HCT116 (cell line): Measurements from ENCODE around the gene ITGBL1. TPM values are rescaled to one million over a fixed set of nuclear protein-coding genes. Genes with fewer than 3 reads are reported as not detected.
A peak's percentile ranks its signal among the peaks of the same experiment; 100 is the strongest.

Experiments used
- ATAC-seq: fragments of 200-7000 bp; cut with Tn5 transposase; 2 replicates; pipeline ENCODE4 v1.9.1; 2020; ENCODE audit warnings: mild to moderate bottlenecking, moderate library complexity
- BruUV-seq: library from RNA; stranded (reverse); fragments of 400-500 nt; replicated peaks from 2 replicates; lab custom pipeline; 2021; lab: Mats Ljungman, UMichigan
- CTCF ChIA-PET: fragments of 300-600 bp; sonication (Branson Sonifier 250); formaldehyde crosslinking; loops from one replicate; lab custom pipeline; 2021; ENCODE audit warnings: antibody characterized with exemption; lab: Charles Lee
- POLR2A ChIA-PET: fragments of 300-600, 350-600 bp; sonication (Branson Sonifier 250); formaldehyde crosslinking; loops from one replicate; lab custom pipeline; 2021; ENCODE audit warnings: antibody characterized with exemption; lab: Charles Lee
- RAD21 ChIA-PET, 2 experiments: fragments of 300-600 bp; sonication (Branson Sonifier 250); formaldehyde crosslinking; loops; one replicate each; lab custom pipeline; 2023; ENCODE audit warnings: low total read pairs in 2 of 2; ENCODE audit not compliant: uncharacterized antibody in 2 of 2, unreplicated experiment in 2 of 2, low non-redundant PET in 1 of 2; lab: Charles Lee
- DNase-seq: peaks from one replicate; pipeline ENCODE4 v3.0.0-alpha.2; 2010; ENCODE audit warnings: low read depth, low spot score
- H2AFZ ChIP-seq: fragments of 200-600 bp; shearing (Covaris generic), sonication (generic); 2 replicates; pipeline ENCODE4 v1.6.1; 2017; ENCODE audit warnings: low read depth, mixed run types, mixed read lengths, antibody characterized with exemption, low read length; ENCODE audit not compliant: poor library complexity, severe bottlenecking
- H3K27ac ChIP-seq: 2 replicates; pipeline ENCODE4 v1.5.1; 2012; ENCODE audit warnings: low read depth, low read length
- H3K27me3 ChIP-seq: fragments of 200-600 bp; sonication (generic); 2 replicates; pipeline ENCODE4 v1.6.1; 2016; ENCODE audit warnings: mixed run types, low read length, mixed read lengths; ENCODE audit not compliant: insufficient read depth
- H3K36me3 ChIP-seq, 2 experiments: fragments of 200-500 bp in 1 of 2; fragments of 200-600 bp in 1 of 2; sonication (Bioruptor generic) in 1 of 2; sonication (generic) in 1 of 2; 2 replicates each; pipeline versions ENCODE4 v1.5.1 to v1.6.1; 2014 to 2016; ENCODE audit warnings: low read length in 2 of 2, inconsistent platforms in 1 of 2, mixed read lengths in 1 of 2, mixed run types in 1 of 2; ENCODE audit not compliant: insufficient read depth in 2 of 2, control insufficient read depth in 1 of 2
- H3K4me1 ChIP-seq, 2 experiments: fragments of 200-600 bp in 1 of 2; sonication (generic) in 1 of 2; 2 replicates each; pipeline versions ENCODE4 v1.5.1 to v1.6.1; 2012 to 2017; ENCODE audit warnings: low read length in 2 of 2, inconsistent platforms in 1 of 2, mild to moderate bottlenecking in 1 of 2, mixed read lengths in 1 of 2, mixed run types in 1 of 2, moderate library complexity in 1 of 2; ENCODE audit not compliant: insufficient read depth in 2 of 2, control insufficient read depth in 1 of 2
- H3K4me2 ChIP-seq: fragments of 200-600 bp; sonication (generic); 2 replicates; pipeline ENCODE4 v1.6.1; 2017; ENCODE audit warnings: mixed run types, low read length, mixed read lengths
- H3K4me3 ChIP-seq, 2 experiments: fragments of 200-600 bp in 1 of 2; sonication (generic) in 1 of 2; replicated peaks in 1 of 2; 2 replicates each; pipeline ENCODE4 v1.5.1; 2011 to 2016; ENCODE audit warnings: low read length in 2 of 2, control low read depth in 1 of 2, low read depth in 1 of 2, mild to moderate bottlenecking in 1 of 2, mixed read lengths in 1 of 2, mixed run types in 1 of 2
- H3K79me2 ChIP-seq: fragments of 200-600 bp; sonication (generic); 2 replicates; pipeline ENCODE4 v1.6.1; 2017; ENCODE audit warnings: mild to moderate bottlenecking, mixed run types, low read length, moderate library complexity, mixed read lengths; ENCODE audit not compliant: insufficient read depth
- H3K9ac ChIP-seq: fragments of 200-600 bp; sonication (generic); 2 replicates; pipeline ENCODE4 v1.6.1; 2016; ENCODE audit warnings: low read length, mixed read lengths
- H3K9me2 ChIP-seq: fragments of 200-600 bp; sonication (generic), shearing (Covaris generic); 2 replicates; pipeline ENCODE4 v1.6.1; 2017; ENCODE audit warnings: mixed run types, mild to moderate bottlenecking, moderate library complexity; ENCODE audit not compliant: insufficient read depth
- H3K9me3 ChIP-seq, 2 experiments: fragments of 200-500 bp in 1 of 2; fragments of 200-600 bp in 1 of 2; sonication (Bioruptor generic) in 1 of 2; sonication (generic) in 1 of 2; 2 replicates each; pipeline ENCODE4 v1.6.1; 2014 to 2017; ENCODE audit warnings: low read length in 2 of 2, mixed read lengths in 2 of 2, inconsistent platforms in 1 of 2, low read depth in 1 of 2, mild to moderate bottlenecking in 1 of 2, mixed run types in 1 of 2, moderate library complexity in 1 of 2; ENCODE audit not compliant: control insufficient read depth in 1 of 2, insufficient read depth in 1 of 2
- H4K20me1 ChIP-seq: fragments of 200-600 bp; sonication (generic), shearing (Covaris generic); 2 replicates; pipeline ENCODE4 v1.6.1; 2017; ENCODE audit warnings: mixed run types, mild to moderate bottlenecking, moderate library complexity; ENCODE audit not compliant: insufficient read depth
- CBX3 ChIP-seq: IDR thresholded peaks from 2 replicates; pipeline ENCODE4 v1.6.1; 2012; ENCODE audit warnings: low read depth
- EGR1 ChIP-seq: IDR thresholded peaks from 2 replicates; pipeline ENCODE4 v1.6.1; 2012; ENCODE audit warnings: low read depth
- FOSL1 ChIP-seq: IDR thresholded peaks from 2 replicates; pipeline ENCODE4 v1.6.1; 2012; ENCODE audit warnings: low read depth
- JUND ChIP-seq: IDR thresholded peaks from 2 replicates; pipeline ENCODE4 v1.6.1; 2012
- POLR2A ChIP-seq: IDR thresholded peaks from 2 replicates; pipeline ENCODE4 v1.7.0; 2011; ENCODE audit warnings: borderline replicate concordance; ENCODE audit not compliant: insufficient read depth, insufficient read length; ENCODE audit errors: extremely low read depth
- POLR2AphosphoS5 ChIP-seq: IDR thresholded peaks from 2 replicates; pipeline ENCODE4 v1.6.1; 2011; ENCODE audit warnings: mild to moderate bottlenecking, low read depth, low read length, moderate library complexity
- SRF ChIP-seq: IDR thresholded peaks from 2 replicates; pipeline ENCODE4 v1.6.1; 2012; ENCODE audit warnings: low read depth
- TCF7L2 ChIP-seq: IDR thresholded peaks from 2 replicates; pipeline ENCODE4 v1.7.0; 2011; ENCODE audit warnings: borderline replicate concordance, inconsistent platforms; ENCODE audit not compliant: insufficient read depth, insufficient read length; ENCODE audit errors: extremely low read depth
- YY1 ChIP-seq: IDR thresholded peaks from 2 replicates; pipeline ENCODE4 v1.6.1; 2011; ENCODE audit warnings: low read length, low read depth, moderate library complexity, mild to moderate bottlenecking; ENCODE audit not compliant: insufficient replicate concordance; ENCODE audit errors: extremely low read depth
- intact Hi-C: fragments of 100-400 bp; cut with micrococcal nuclease; formaldehyde crosslinking; loops from 2 replicates; pipeline ENCODE4 v1.10.0; 2022
- total RNA-seq: library from RNA; stranded (reverse); gene quantifications from one replicate; pipeline ENCODE4 v1.2.1, GENCODE V29; 2021; ENCODE audit not compliant: unreplicated experiment

The ITGBL1 gene
- total RNA-seq, 1 experiment from 2014 or later, result 0.66 TPM

DNA sequence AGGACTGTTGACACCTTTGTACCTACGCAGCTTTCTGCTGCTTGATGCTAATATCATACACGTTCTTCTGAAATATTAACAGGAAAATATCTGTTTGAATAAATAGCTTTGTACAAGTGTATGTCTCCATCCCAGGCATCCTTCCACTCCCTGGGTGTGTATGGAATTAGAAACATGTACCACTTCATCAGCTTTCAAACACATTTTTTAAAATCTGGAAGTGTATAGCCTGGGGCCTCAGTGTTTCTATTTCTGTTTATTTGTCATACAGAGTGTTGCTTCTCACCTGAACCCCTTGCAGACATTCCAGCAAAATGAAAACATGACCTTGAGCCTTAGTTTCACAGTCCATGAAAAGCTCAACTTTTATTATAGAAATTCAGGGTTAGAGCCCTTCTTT, 168.6 kb downstream of the ITGBL1 start:
- no peak overlapping the region for H3K4me2 ChIP-seq
- no peaks in the 10 kb centered on the region for H3K79me2 ChIP-seq
- ATAC-seq (no peak), DNase-seq (no peak)
- no peaks in the 10 kb centered on the region for H3K4me1 ChIP-seq
- H2AFZ ChIP-seq, result no peak overlapping the region
- ChIA-PET POLR2A (no interaction called here), CTCF (no interaction called here), RAD21 (no interaction called here)
- H4K20me1 ChIP-seq, result no peaks in the 10 kb centered on the region
- intact Hi-C loops, result no loop called here
- H3K36me3 ChIP-seq, result no peaks in the 10 kb centered on the region
- H3K27ac ChIP-seq, result no peak overlapping the region
- no peak overlapping the region for H3K4me3 ChIP-seq
- H3K27me3 ChIP-seq, result no peaks in the 10 kb centered on the region
- H3K9me3 ChIP-seq, result no peaks in the 10 kb centered on the region
- TF ChIP-seq SRF (no peak), POLR2AphosphoS5 (no peak), JUND (no peak), FOSL1 (no peak), POLR2A (no peak), EGR1 (no peak)
- H3K9ac ChIP-seq, result no peak overlapping the region
- H3K9me2 ChIP-seq, result no peaks in the 10 kb centered on the region
- BruUV-seq, result no TSS peak

DNA sequence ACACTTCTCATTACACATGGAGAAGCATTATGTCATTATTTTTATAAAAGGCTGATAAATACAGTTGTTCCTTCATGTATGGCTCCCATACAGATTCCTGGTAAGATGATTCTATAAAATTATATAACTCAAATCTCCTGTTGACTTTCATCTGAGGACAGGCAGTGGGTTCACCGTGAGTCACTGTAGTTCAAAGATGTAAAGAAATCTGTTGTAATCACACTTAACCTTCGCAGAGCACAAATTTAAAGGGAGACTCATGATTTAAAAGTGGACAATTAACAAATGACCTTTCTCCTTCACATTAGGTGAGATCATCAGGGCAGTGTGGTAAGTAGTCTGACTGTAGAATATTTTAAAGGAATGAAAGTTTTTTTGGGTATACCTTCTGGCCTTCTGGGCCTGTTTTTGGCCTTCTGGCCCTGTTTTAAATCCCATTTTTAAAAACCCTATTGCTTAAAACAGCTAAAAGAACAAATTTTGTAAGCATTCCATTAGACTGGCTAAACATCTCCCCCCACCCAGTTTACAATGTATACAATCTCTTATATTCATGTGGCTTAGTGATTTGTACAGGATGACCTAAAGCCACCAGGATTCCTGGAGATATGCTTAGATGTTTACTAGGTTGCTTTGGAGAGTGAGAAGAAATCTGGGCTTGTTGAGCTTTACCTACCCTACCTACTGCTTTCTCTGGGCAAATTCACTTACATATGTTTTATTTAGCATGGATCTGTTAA, 171.2 kb downstream of the ITGBL1 start:
- ATAC-seq, result no peak
- Histone ChIP-seq H4K20me1 (no peaks in the 10 kb centered on the region), H3K4me1 (no peaks in the 10 kb centered on the region; a peak in 1 of 4 replicates), H3K27ac (no peak overlapping the region), H3K4me3 (no peak overlapping the region), H3K9ac (no peak overlapping the region), H3K4me2 (no peak overlapping the region), H3K27me3 (no peaks in the 10 kb centered on the region), H3K9me3 (no peaks in the 10 kb centered on the region; a peak in 1 of 4 replicates), H2AFZ (no peak overlapping the region), H3K9me2 (no peaks in the 10 kb centered on the region), H3K36me3 (no peaks in the 10 kb centered on the region), H3K79me2 (no peaks in the 10 kb centered on the region)
- TF ChIP-seq CBX3 (no peak), TCF7L2 (peak; percentile 44), YY1 (no peak)
- ChIA-PET RAD21 (no interaction called here), POLR2A (no interaction called here), CTCF (no interaction called here)
- no peak for DNase-seq
- no TSS peak for BruUV-seq
- intact Hi-C loops, result no loop called here
